ENCODE data around the gene PTPRQ. TPM values are rescaled to one million over a fixed set of nuclear protein-coding genes. Genes with fewer than 3 reads are reported as not detected.
"Not testable (repeated sequence)": the region's sequence is repeated elsewhere in the genome, so short reads cannot be mapped to it uniquely, and the experiment has no call there.

Gene PTPRQ
- total RNA-seq, 1 donor from 2014 or later = not detected

GRCh38 chr12:80469681-80470080 is 25.6 kb downstream of the PTPRQ start:
- intact Hi-C loops (cut with micrococcal nuclease) = loop anchor here (5.0 kb wide), 2 partner anchors 293 to 658 kb away; no protein-coding TSS in a partner anchor

GRCh38 chr12:80470403-80470802 is 26.4 kb downstream of the PTPRQ start:
- intact Hi-C loops (cut with micrococcal nuclease) = loop anchor here (5.0 kb wide), 2 partner anchors 292 to 657 kb away; no protein-coding TSS in a partner anchor

- intact Hi-C loops (cut with micrococcal nuclease) = loop anchor here (5.0 kb wide), 2 partner anchors 290 to 655 kb away; no protein-coding TSS in a partner anchor
Measured at GRCh38 chr12:80472236-80472635, 28.2 kb downstream of the PTPRQ start.

DNA sequence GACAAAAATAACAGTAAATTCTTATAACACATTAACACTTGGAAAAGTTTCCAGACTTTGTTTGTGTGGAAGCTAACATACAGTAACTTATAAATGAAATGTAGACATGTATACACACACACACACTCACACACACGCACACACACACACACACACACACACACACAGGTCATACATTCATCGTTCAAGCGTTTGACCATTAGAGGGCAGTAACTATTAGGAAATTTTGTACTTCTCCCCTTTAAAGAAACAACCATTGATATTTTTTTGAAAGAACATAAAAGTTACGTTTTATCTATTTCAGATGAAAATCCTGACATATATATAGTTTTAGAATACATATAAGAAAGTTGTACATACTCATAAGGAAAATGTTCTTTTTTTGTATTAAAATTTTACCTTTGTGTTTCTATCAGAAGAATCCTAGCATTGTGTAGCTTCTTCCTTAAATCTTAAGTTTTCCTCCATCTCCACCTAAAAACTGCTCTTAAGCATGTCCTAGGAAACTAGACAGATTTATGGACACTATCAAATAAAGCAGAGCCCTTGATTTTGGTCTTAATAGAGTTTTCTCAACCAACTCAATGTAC is 29.0 kb downstream of the PTPRQ start:
- intact Hi-C loops (cut with micrococcal nuclease) = loop anchor here (5.0 kb wide), 2 partner anchors 289 to 654 kb away; no protein-coding TSS in a partner anchor

DNA sequence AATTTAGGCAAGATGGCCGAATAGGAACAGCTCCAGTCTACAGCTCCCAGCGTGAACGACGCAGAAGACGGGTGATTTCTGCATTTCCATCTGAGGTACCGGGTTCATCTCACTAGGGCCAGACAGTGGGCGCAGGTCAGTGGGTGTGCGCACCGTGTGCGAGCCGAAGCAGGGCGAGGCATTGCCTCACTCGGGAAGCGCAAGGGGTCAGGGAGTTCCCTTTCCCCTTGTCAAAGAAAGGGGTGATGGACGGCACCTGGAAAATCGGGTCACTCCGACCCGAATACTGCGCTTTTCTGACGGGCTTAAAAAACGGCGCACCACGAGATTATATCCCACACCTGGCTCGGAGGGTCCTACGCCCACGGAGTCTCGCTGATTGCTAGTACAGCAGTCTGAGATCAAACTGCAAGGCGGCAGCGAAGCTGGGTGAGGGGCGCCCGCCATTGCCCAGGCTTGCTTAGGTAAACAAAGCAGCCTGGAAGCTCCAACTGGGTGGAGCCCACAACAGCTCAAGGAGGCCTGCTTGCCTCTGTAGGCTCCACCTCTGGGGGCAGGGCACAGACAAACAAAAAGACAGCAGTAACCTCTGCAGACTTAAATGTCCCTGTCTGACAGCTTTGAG is 33.6 kb downstream of the PTPRQ start:
- intact Hi-C loops (cut with micrococcal nuclease) = not testable (repeated sequence)

- intact Hi-C loops (cut with micrococcal nuclease) = no loop called here
Measured at GRCh38 chr12:80484746-80485145, 40.7 kb downstream of the PTPRQ start.

GRCh38 chr12:80485222-80485987 is 41.4 kb downstream of the PTPRQ start:
- intact Hi-C loops (cut with micrococcal nuclease) = no loop called here

DNA sequence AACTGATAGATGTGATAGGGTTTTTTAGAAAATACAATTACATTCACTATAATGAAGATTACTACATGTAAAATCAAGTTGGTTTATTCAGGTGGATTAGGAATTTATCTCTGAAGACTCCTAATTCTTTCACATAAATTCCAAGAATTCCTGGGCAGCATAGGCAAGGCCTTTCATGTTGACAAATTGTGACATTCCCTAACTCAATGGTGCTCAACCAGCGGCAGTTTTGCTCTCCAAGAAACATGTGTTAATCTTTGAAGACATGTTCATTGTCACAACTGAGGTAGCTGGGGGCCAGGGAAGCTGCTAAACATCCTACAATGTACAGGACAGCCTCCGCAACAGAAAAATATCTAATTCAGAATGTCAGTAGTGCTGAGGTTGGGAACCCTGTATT is 46.3 kb downstream of the PTPRQ start:
- intact Hi-C loops (cut with micrococcal nuclease) = no loop called here

DNA sequence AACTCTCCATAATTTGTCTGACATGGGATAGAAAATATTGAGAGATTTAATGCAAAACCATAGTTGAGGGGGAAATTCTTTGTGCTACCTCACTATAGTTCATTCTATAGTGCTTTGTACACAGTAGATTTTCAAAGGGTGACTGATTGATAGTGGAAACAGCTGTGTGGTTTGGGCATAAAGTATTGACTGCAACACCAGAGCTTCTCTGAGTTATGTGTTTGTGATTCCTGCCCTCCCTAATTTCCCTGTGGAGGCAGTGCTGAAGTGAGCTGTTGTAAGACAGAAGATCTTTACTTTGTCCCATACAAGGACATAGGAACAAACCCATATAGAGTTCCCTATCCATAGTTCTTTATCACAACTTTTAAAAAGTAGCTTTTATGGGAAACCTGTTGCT is 47.1 kb downstream of the PTPRQ start:
- intact Hi-C loops (cut with micrococcal nuclease) = no loop called here

DNA sequence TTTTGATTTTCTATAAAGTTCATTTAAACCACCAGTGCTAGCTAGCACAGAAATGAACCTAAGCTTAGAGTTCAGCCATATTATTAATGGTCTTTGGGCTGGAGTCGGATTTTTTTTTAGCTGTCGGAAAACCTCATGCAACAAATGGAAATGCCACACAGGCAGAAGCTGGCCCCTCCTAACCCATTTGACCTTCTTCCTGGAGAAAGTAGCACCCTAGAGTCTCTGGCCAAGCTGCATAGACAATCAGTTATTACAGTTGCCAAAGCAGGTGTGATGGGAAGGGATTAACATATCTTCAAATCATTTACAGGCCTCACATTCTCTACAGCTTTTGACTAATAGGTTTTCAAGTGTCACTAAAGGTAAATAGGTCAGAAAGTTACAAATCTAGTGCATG is 49.4 kb downstream of the PTPRQ start:
- intact Hi-C loops (cut with micrococcal nuclease) = no loop called here

DNA sequence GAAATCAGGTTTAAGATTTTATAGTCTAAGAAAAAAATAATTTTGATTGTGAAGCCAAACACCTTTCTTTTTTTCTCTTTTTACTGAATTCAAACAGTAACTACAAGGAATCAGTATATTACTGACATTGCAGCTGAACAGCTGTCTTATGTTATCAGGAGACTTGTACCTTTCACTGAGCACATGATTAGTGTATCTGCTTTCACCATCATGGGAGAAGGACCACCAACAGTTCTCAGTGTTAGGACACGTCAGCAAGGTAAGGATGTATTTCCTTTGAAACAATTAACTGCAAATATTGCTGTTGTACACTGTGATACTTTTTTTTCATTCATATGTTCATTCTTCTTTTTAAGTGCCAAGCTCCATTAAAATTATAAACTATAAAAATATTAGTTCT is 50.8 kb downstream of the PTPRQ start:
- intact Hi-C loops (cut with micrococcal nuclease) = no loop called here

GRCh38 chr12:80498059-80498728 is 54.2 kb downstream of the PTPRQ start:
- intact Hi-C loops (cut with micrococcal nuclease) = no loop called here

- intact Hi-C loops (cut with micrococcal nuclease) = no loop called here
Measured at GRCh38 chr12:80504389-80505163, 60.5 kb downstream of the PTPRQ start.

DNA sequence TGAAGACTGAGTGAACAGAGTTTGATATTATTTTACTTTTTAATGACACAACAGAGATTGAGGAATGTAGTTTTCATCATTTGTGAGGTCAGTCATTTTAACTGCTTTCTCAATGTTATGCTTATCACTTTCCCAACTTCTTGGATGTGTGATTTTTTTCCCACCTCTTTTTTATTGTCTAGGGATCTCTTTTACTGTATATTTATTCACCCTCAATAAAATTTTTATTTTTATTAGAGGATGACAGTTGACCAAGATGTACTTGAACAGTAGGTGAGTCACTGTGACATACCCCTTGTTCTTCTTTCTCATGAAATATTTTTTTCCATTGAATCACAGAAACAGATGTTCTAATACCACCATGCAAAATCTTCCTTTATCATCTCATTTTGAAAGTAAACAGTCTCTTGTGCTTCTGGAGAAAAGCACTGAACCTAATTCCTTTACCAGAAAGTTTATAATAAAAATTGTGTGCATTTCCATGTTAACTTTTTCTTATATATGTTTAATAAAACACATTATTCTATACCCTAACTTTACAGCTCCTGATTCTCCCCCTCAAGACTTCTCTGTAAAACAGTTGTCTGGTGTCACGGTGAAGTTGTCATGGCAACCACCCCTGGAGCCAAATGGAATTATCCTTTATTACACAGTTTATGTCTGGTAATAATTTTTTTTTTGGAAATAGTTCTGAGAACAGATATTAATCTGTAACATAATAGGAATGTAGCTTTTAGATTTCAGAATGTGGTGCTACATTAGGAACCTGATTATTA is 65.9 kb downstream of the PTPRQ start:
- intact Hi-C loops (cut with micrococcal nuclease) = loop anchor here (2.0 kb wide), 1 partner anchor 27 kb away; no protein-coding TSS in a partner anchor

- intact Hi-C loops (cut with micrococcal nuclease) = no loop called here
Measured at GRCh38 chr12:80512781-80513180, 68.7 kb downstream of the PTPRQ start.

DNA sequence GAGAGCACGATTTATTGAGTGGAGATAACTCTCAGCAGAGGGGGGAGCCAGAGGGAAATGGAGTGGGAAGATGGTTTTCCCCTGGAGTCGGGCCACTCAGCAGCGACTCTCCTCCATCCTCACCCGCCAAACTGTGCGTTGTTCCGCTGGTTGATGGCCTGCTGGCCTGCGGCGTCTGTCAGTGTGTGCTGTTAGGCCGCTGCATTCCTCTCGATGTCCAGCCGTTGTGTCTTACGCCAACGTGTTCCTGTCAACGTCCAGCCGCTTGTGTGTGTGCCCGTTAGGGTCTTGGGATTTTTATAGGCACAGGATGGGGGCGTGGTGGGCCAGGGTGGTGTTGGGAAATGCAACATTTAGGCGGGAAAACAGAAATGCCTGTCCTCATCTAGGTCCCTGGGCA is 69.2 kb downstream of the PTPRQ start:
- intact Hi-C loops (cut with micrococcal nuclease) = no loop called here

- intact Hi-C loops (cut with micrococcal nuclease) = no loop called here
Measured at GRCh38 chr12:80517655-80518054, 73.6 kb downstream of the PTPRQ start.

GRCh38 chr12:80531646-80532045 is 87.6 kb downstream of the PTPRQ start:
- intact Hi-C loops (cut with micrococcal nuclease) = no loop called here

DNA sequence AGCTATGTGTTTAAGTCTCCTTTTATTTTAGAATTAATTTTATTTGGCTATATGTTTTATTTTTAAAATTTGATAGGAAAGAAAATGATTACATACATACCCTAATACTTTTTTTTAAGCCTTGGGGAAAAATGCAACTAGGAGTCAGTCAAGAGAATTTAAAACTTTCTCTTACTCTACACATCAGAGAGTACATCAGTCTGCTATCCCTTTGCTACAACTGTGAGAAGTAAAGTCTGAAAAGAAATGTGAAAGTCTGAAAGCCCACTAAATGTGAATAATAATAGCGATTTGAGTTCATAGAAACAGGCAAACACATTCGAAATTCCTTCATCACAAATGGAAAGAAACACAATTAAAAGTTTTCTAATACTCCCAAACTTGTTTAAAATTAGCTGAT is 95.0 kb downstream of the PTPRQ start:
- intact Hi-C loops (cut with micrococcal nuclease) = no loop called here

- intact Hi-C loops (cut with micrococcal nuclease) = no loop called here
Measured at GRCh38 chr12:80549298-80549697, 105.3 kb downstream of the PTPRQ start.

All from T-helper 1 cell treated with Interleukin-12 subunit alpha and Interleukin-12 subunit beta and Interleukin-4 antibody, amounts not matched to agents 30 ng/mL and 1 ng/mL, for 36 hours (primary cell).